ENCODE data around the gene DTNB. TPM values are rescaled to one million over a fixed set of nuclear protein-coding genes. Genes with fewer than 3 reads are reported as not detected.

The DTNB gene
- total and polyA plus RNA-seq, 4 experiments from 2014 or later, result 18.0 to 45.3 (median 33.2) TPM

DNA sequence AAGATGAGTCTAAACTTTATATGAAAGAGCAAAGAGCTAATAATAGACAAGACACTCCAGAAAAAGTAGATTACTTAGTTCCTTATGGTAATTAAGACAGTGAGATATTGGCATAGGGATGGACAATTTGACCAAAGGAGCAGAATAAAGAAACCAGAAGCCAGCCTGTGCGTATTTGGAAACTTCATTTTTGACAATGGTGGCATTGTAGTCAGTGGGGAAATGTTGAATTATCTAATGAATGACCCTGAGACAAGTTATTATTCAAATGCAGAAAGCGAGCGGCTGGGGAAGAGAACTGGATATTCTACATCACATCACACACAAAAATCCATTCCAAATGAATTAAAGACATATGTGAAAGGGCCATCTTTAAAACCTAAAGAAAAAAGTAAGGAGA lies 144.3 kb downstream of the DTNB start:
- DNase-seq, result no peak
- H3K4me3 Mint-ChIP-seq, result no peak overlapping the region
- Histone ChIP-seq H3K27ac (ENCODE audit: low read depth, low read length) (no peak overlapping the region), H3K4me1 (ENCODE audit: insufficient read depth, low read length) (peaks cover 5% of the 10 kb centered on the region), H3K27me3 (ENCODE audit: insufficient read depth, low read length) (no peaks in the 10 kb centered on the region), H3K36me3 (ENCODE audit: insufficient read depth, low read length) (no peaks in the 10 kb centered on the region), H3K4me3 (ENCODE audit: low read length in 2 of 2) (no peak overlapping the region), H3K9me3 (ENCODE audit: control insufficient read depth in 1 of 2, low read length in 2 of 2) (no peaks in the 10 kb centered on the region)
- no peaks in the 10 kb centered on the region for H3K9me3 Mint-ChIP-seq
- H3K27me3 Mint-ChIP-seq, result no peaks in the 10 kb centered on the region
- H3K27ac Mint-ChIP-seq, result no peak overlapping the region
- peaks cover 2 to 9% (median 7%) of the 10 kb centered on the region in 4 donors for H3K4me1 Mint-ChIP-seq
- peaks cover 13 to 16% of the 10 kb centered on the region in 2 donors for H3K36me3 Mint-ChIP-seq
- intact Hi-C loops (cut with micrococcal nuclease), result loop anchor here (10.0 kb wide), 1 partner anchor 554 kb away; the partner anchor contains the start of gene DNAJC27
- ChIA-PET POLR2A (ENCODE audit: partially characterized antibody) (no interaction called here), CTCF (ENCODE audit: partially characterized antibody) (no interaction called here)

DNA sequence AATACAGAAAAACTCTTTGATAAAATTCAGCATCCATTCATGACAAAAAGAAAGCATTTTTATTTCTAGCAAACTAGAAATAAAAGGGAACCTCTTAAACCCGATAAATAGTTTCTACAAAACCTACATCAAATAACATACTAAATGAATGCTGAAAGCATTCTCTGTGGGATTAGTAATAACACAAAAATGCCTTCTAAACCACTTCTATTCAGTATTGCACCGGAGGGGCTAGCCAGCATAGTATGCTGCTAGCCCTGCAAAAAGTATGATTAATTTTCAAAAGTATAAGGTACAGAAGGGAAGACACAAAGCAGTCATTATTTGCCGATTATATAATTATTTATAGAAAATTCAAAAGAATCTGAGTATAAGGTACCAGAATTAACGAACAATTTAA lies 145.2 kb downstream of the DTNB start:
- ChIA-PET CTCF (ENCODE audit: partially characterized antibody) (no interaction called here), POLR2A (ENCODE audit: partially characterized antibody) (no interaction called here)
- Mint-ChIP-seq H3K9me3 (no peaks in the 10 kb centered on the region), H3K27me3 (no peaks in the 10 kb centered on the region), H3K4me1 (peaks cover 2 to 9% (median 6%) of the 10 kb centered on the region in 4 donors), H3K4me3 (no peak overlapping the region), H3K27ac (no peak overlapping the region), H3K36me3 (peaks cover 11 to 14% of the 10 kb centered on the region in 2 donors)
- no peaks in the 10 kb centered on the region for H3K27me3 ChIP-seq (ENCODE audit: insufficient read depth, low read length)
- intact Hi-C loops (cut with micrococcal nuclease), result loop anchor here (10.0 kb wide), 1 partner anchor 553 kb away; the partner anchor contains the start of gene DNAJC27
- no peak for DNase-seq
- H3K9me3 ChIP-seq (ENCODE audit: control insufficient read depth in 1 of 2, low read length in 2 of 2), result no peaks in the 10 kb centered on the region
- H3K4me1 ChIP-seq (ENCODE audit: insufficient read depth, low read length), result peaks cover 5% of the 10 kb centered on the region
- no peak overlapping the region for H3K27ac ChIP-seq (ENCODE audit: low read depth, low read length)
- no peak overlapping the region for H3K4me3 ChIP-seq (ENCODE audit: low read length in 2 of 2)
- no peaks in the 10 kb centered on the region for H3K36me3 ChIP-seq (ENCODE audit: insufficient read depth, low read length)

DNA sequence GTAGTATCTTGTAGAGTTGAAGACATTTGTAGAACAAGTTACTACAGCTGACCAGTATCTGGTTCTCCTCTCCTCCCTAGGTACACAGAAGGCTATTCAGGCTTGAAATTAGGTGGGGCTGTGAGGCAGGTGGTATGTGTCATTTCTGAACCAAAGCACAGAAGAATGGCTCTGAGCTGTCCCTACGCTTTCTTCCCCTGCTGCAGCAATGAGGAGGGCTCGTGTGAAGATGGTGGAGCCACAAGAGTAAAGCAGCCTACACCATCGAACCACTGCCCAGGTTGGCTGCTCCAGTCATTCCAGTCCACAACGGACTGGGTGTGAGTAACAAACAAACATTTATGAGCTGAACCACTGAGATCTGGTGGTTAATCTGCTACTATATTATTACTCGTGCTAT lies 148.9 kb downstream of the DTNB start:
- intact Hi-C loops (cut with micrococcal nuclease), result loop anchor here (10.0 kb wide), 1 partner anchor 550 kb away; the partner anchor contains the start of gene DNAJC27
- CTCF ChIA-PET (ENCODE audit: partially characterized antibody), result interaction anchor here (0.7 to 2.4 kb wide), 2 partner anchors 13 to 162 kb away, joined by 3 to 9 read pairs; no protein-coding TSS in a partner anchor

DNA sequence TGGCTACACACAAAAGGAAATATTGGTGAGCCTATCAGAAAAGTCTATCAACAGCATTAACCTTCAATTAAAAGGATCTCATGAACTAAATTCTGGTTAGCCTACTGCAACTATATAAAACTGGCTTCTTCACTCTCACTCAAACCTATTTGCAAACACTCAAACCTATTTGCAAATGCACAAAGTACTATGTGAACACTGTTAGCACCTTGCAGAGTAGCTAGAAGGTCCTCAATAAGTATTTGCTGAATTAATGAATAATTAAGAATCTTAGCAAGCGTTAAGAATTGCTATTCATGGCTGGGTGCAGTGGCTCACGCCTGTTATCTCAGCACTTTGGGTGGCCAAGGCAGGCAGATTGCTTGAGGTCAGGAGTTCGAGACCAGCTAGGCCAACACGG lies 150.3 kb downstream of the DTNB start:
- no peak overlapping the region for H3K4me3 Mint-ChIP-seq

More for the DNA sequence above, 148.9 kb downstream of the DTNB start:
- POLR2A ChIA-PET (ENCODE audit: partially characterized antibody), result no interaction called here
- H3K27me3 ChIP-seq (ENCODE audit: insufficient read depth, low read length), result no peaks in the 10 kb centered on the region
- H3K9me3 Mint-ChIP-seq, result no peaks in the 10 kb centered on the region
- no peaks in the 10 kb centered on the region for H3K27me3 Mint-ChIP-seq
- peaks cover 10% of the 10 kb centered on the region for H3K4me1 ChIP-seq (ENCODE audit: insufficient read depth, low read length)
- H3K27ac Mint-ChIP-seq, result no peak overlapping the region
- no peaks in the 10 kb centered on the region for H3K9me3 ChIP-seq (ENCODE audit: control insufficient read depth in 1 of 2, low read length in 2 of 2)
- H3K36me3 Mint-ChIP-seq, result peaks cover 7 to 8% of the 10 kb centered on the region in 2 donors
- no peak overlapping the region for H3K4me3 ChIP-seq (ENCODE audit: low read length in 2 of 2)
- peaks cover 4 to 12% (median 7%) of the 10 kb centered on the region in 4 donors for H3K4me1 Mint-ChIP-seq
- no peak for DNase-seq
- H3K36me3 ChIP-seq (ENCODE audit: insufficient read depth, low read length), result no peaks in the 10 kb centered on the region
- no peak overlapping the region for H3K27ac ChIP-seq (ENCODE audit: low read depth, low read length)
- no peak overlapping the region for H3K4me3 Mint-ChIP-seq

DNA sequence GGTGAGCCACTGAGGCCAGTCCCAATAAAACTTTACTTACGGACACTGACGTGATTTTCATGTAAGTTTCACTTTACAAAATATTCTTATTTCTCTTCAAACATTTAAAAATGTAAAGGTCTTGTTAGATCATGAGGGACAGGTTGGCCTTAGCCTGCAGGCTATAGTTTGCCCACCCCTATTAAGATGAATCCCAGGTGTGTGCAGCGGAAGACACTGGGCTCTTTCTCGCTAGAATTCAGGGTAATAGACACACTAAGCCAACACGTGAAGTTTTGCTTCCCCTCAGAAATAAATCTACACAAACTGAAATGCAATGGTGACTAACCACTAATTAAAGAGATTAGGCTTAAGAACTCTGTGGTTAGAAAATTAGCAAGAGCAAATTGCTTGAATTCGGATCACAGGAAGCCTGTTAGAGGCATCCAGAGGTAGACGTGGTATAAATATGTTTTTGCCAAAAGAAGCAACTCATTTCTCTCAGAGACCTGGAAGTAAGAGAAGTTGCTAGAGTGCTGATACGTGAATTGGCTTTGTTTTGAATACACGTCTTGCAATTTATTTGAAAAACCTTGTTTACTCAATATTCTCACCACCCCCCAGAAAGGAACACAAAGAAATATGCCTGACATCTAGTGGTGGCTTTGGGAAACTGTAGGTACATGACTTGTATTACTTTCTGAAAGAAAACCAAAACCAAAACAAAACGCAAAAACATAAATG lies 151.6 kb downstream of the DTNB start:
- POLR2A ChIA-PET (ENCODE audit: partially characterized antibody), result no interaction called here

More for the DNA sequence above, 150.3 kb downstream of the DTNB start:
- no peaks in the 10 kb centered on the region for H3K27me3 ChIP-seq (ENCODE audit: insufficient read depth, low read length)
- H3K36me3 ChIP-seq (ENCODE audit: insufficient read depth, low read length), result no peaks in the 10 kb centered on the region
- no peak overlapping the region for H3K27ac ChIP-seq (ENCODE audit: low read depth, low read length)
- no peaks in the 10 kb centered on the region for H3K9me3 ChIP-seq (ENCODE audit: control insufficient read depth in 1 of 2, low read length in 2 of 2)
- H3K4me1 ChIP-seq (ENCODE audit: insufficient read depth, low read length), result peaks cover 10% of the 10 kb centered on the region
- Mint-ChIP-seq H3K36me3 (peaks cover 0 to 4% of the 10 kb centered on the region in 2 donors), H3K27me3 (no peaks in the 10 kb centered on the region), H3K27ac (peak overlapping the region in 2 of 7 donors; percentile 55 to 71), H3K4me1 (peaks cover 4 to 12% (median 7%) of the 10 kb centered on the region in 4 donors), H3K9me3 (no peaks in the 10 kb centered on the region)
- POLR2A ChIA-PET (ENCODE audit: partially characterized antibody), result no interaction called here
- no peak for DNase-seq
- no peak overlapping the region for H3K4me3 ChIP-seq (ENCODE audit: low read length in 2 of 2)
- intact Hi-C loops (cut with micrococcal nuclease), result loop anchor here (10.0 kb wide), 1 partner anchor 548 kb away; the partner anchor contains the start of gene DNAJC27
- CTCF ChIA-PET (ENCODE audit: partially characterized antibody), result interaction anchor here (2.4 kb wide), 1 partner anchor 161 kb away, joined by 9 read pairs; no protein-coding TSS in a partner anchor

DNA sequence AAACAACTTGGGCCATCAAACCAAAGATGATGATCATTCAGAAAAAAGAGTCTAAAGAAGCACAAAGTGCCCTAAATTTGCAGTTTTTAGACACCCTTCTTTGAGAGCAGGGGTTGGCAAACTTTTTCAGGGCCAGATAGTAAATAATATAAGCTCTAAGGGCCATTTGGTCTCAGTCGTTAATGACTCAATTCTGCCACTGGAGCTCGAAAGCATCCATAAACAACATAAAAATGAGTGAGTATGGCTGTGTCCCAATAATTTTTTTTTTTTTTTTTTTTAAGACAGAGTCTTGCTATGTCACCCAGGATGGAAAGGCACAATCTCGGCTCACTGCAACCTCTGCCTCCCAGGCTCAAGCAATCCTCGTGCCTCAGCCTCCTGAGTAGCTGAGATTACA lies 152.3 kb downstream of the DTNB start:
- peaks cover 4 to 12% (median 7%) of the 10 kb centered on the region in 4 donors for H3K4me1 Mint-ChIP-seq
- H3K9me3 Mint-ChIP-seq, result no peaks in the 10 kb centered on the region
- no peak for DNase-seq
- Histone ChIP-seq H3K27ac (ENCODE audit: low read depth, low read length) (no peak overlapping the region), H3K4me3 (ENCODE audit: low read length in 2 of 2) (no peak overlapping the region), H3K27me3 (ENCODE audit: insufficient read depth, low read length) (no peaks in the 10 kb centered on the region), H3K4me1 (ENCODE audit: insufficient read depth, low read length) (peaks cover 10% of the 10 kb centered on the region), H3K36me3 (ENCODE audit: insufficient read depth, low read length) (no peaks in the 10 kb centered on the region), H3K9me3 (ENCODE audit: control insufficient read depth in 1 of 2, low read length in 2 of 2) (no peaks in the 10 kb centered on the region)
- H3K27ac Mint-ChIP-seq, result no peak overlapping the region
- CTCF ChIA-PET (ENCODE audit: partially characterized antibody), result interaction anchor here (0.7 to 1.0 kb wide), 4 partner anchors 9 to 450 kb away, joined by 3 read pairs; no protein-coding TSS in a partner anchor
- peaks cover 0 to 8% of the 10 kb centered on the region in 2 donors for H3K36me3 Mint-ChIP-seq
- no peak overlapping the region for H3K4me3 Mint-ChIP-seq
- H3K27me3 Mint-ChIP-seq, result no peaks in the 10 kb centered on the region
- intact Hi-C loops (cut with micrococcal nuclease), result loop anchor here (10.0 kb wide), 1 partner anchor 546 kb away; the partner anchor contains the start of gene DNAJC27
- POLR2A ChIA-PET (ENCODE audit: partially characterized antibody), result no interaction called here

More for the DNA sequence above, 151.6 kb downstream of the DTNB start:
- H3K36me3 Mint-ChIP-seq, result peaks cover 0 to 7% of the 10 kb centered on the region in 2 donors
- intact Hi-C loops (cut with micrococcal nuclease), result loop anchor here (1.0 to 10.0 kb wide), 7 partner anchors 145 to 547 kb away; partner anchors contain the start of gene DNAJC27
- peak; percentile 68 to 76 (median 72) for DNase-seq
- Histone ChIP-seq H3K27ac (ENCODE audit: low read depth, low read length) (no peak overlapping the region), H3K9me3 (ENCODE audit: control insufficient read depth in 1 of 2, low read length in 2 of 2) (no peaks in the 10 kb centered on the region), H3K4me1 (ENCODE audit: insufficient read depth, low read length) (peaks cover 10% of the 10 kb centered on the region), H3K36me3 (ENCODE audit: insufficient read depth, low read length) (no peaks in the 10 kb centered on the region), H3K27me3 (ENCODE audit: insufficient read depth, low read length) (no peaks in the 10 kb centered on the region), H3K4me3 (ENCODE audit: low read length in 2 of 2) (no peak overlapping the region)
- peak overlapping the region in 6 of 8 donors; percentile 4 to 75 (median 21) for H3K4me3 Mint-ChIP-seq
- no peaks in the 10 kb centered on the region for H3K9me3 Mint-ChIP-seq
- peak overlapping the region in 5 of 7 donors; percentile 48 to 80 (median 54) for H3K27ac Mint-ChIP-seq
- peaks cover 4 to 12% (median 7%) of the 10 kb centered on the region in 4 donors for H3K4me1 Mint-ChIP-seq
- CTCF ChIA-PET (ENCODE audit: partially characterized antibody), result interaction anchor here (1.0 kb wide), 1 partner anchor 10 kb away, joined by 3 read pairs; no protein-coding TSS in a partner anchor
- no peaks in the 10 kb centered on the region for H3K27me3 Mint-ChIP-seq

DNA sequence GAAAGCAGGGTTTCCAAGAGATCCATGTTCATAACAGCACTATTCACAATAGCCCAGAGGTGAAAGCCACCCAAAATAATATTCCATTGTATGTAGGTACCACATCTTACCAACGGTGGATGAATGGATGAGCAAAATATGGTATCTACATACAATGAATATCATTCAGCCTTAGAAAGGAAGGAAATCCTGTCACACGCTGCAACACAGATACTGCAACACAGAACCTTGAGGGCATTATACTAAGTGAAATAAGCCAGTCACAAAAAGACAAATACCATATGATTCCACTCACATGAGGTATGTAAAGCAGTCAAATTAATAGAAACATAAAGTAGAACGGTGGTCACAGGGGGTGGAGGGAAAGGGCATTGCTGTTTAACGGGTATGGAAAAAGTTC lies 155.7 kb downstream of the DTNB start:
- intact Hi-C loops (cut with micrococcal nuclease), result no loop called here
- Mint-ChIP-seq H3K27me3 (no peaks in the 10 kb centered on the region), H3K4me1 (peaks cover 6 to 8% (median 7%) of the 10 kb centered on the region in 4 donors), H3K4me3 (no peak overlapping the region), H3K9me3 (no peaks in the 10 kb centered on the region), H3K36me3 (peaks cover 4 to 12% of the 10 kb centered on the region in 2 donors), H3K27ac (no peak overlapping the region)
- Histone ChIP-seq H3K4me3 (ENCODE audit: low read length in 2 of 2) (no peak overlapping the region), H3K27me3 (ENCODE audit: insufficient read depth, low read length) (no peaks in the 10 kb centered on the region), H3K36me3 (ENCODE audit: insufficient read depth, low read length) (no peaks in the 10 kb centered on the region), H3K9me3 (ENCODE audit: control insufficient read depth in 1 of 2, low read length in 2 of 2) (no peaks in the 10 kb centered on the region), H3K4me1 (ENCODE audit: insufficient read depth, low read length) (peaks cover 10% of the 10 kb centered on the region), H3K27ac (ENCODE audit: low read depth, low read length) (no peak overlapping the region)
- ChIA-PET POLR2A (ENCODE audit: partially characterized antibody) (no interaction called here), CTCF (ENCODE audit: partially characterized antibody) (no interaction called here)
- DNase-seq, result no peak

Measured in CD4-positive, alpha-beta memory T cell (primary cell).